GM18870 (cell line): Measurements from ENCODE around the gene CLN6.
"Not testable (repeated sequence)": the region's sequence is repeated elsewhere in the genome, so short reads cannot be mapped to it uniquely, and the experiment has no call there.

ENCODE experiments used
- ATAC-seq: cut with Tn5 transposase; IDR thresholded peaks from one replicate; pipeline ENCODE4 v1.9.1; 2021; ENCODE audit warnings: moderate library complexity; ENCODE audit not compliant: unreplicated experiment

CLN6 gene

GRCh38 chr15:68192117-68192516, 37.4 kb downstream of the CLN6 start:
- ATAC-seq = no peak

- no peak for ATAC-seq
Measured at GRCh38 chr15:68191555-68191954, 38.0 kb downstream of the CLN6 start.

- no peak for ATAC-seq
Measured at GRCh38 chr15:68190048-68190447, 39.5 kb downstream of the CLN6 start.

GRCh38 chr15:68188647-68189046, 40.9 kb downstream of the CLN6 start:
- ATAC-seq = no peak

- no peak for ATAC-seq
Measured at GRCh38 chr15:68187559-68187958, 42.0 kb downstream of the CLN6 start.

GRCh38 chr15:68186671-68187397, 42.7 kb downstream of the CLN6 start:
- no peak for ATAC-seq

- no peak for ATAC-seq
Measured at GRCh38 chr15:68184616-68185480, 44.7 kb downstream of the CLN6 start.

GRCh38 chr15:68183616-68184315, 45.8 kb downstream of the CLN6 start:
- ATAC-seq = no peak

- no peak for ATAC-seq
Measured at GRCh38 chr15:68177742-68178141, 51.8 kb downstream of the CLN6 start.

GRCh38 chr15:68176601-68177000, 52.9 kb downstream of the CLN6 start:
- no peak for ATAC-seq

- ATAC-seq = no peak
Measured at GRCh38 chr15:68175526-68175925, 54.0 kb downstream of the CLN6 start.

- no peak for ATAC-seq
Measured at GRCh38 chr15:68173119-68173518, 56.4 kb downstream of the CLN6 start.

GRCh38 chr15:68172037-68172436, 57.5 kb downstream of the CLN6 start:
- ATAC-seq = not testable (repeated sequence)

GRCh38 chr15:68166847-68167246, 62.7 kb downstream of the CLN6 start:
- no peak for ATAC-seq

- no peak for ATAC-seq
Measured at GRCh38 chr15:68163191-68163590, 66.3 kb downstream of the CLN6 start.

- ATAC-seq = no peak
Measured at GRCh38 chr15:68158046-68158628, 71.4 kb downstream of the CLN6 start.

GRCh38 chr15:68157074-68157473, 72.5 kb downstream of the CLN6 start:
- ATAC-seq = no peak
